ENCODE data around the gene TRMT6.

DNA sequence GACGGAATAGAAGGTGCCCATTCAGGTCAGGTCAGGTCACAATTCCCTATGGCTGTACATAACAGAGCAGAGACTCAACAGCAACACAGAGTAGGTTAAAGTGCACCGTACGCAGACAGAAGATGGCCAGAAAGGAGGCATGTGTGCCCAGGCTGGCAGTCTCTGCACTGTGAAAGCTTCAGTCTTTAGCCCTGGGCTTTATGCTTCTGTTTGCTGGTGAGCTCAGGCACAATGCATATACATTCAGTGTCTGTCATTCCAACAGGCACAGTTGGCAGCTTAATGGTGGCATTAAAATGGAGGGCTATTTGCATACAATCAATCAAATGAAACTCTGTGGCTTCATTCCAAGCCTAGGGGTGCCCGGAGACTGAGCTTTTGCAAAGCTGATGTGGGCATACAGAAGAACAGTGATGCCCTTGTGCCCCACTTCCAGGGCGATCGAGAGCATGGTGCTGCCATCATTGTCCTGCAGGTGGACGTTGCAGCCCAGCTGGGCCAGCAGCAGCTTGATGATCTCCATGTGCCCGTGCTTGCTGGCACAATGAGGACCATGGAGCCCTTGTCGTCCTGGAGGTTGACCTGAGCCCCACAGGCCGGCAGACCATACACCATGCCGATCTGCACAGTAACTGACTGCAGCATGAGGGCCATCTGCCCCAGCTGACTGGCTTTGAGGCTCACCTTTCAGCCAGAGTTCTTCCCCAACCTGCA lies 22.4 kb downstream of the TRMT6 start:
- TF ChIP-seq, protein P1, sequence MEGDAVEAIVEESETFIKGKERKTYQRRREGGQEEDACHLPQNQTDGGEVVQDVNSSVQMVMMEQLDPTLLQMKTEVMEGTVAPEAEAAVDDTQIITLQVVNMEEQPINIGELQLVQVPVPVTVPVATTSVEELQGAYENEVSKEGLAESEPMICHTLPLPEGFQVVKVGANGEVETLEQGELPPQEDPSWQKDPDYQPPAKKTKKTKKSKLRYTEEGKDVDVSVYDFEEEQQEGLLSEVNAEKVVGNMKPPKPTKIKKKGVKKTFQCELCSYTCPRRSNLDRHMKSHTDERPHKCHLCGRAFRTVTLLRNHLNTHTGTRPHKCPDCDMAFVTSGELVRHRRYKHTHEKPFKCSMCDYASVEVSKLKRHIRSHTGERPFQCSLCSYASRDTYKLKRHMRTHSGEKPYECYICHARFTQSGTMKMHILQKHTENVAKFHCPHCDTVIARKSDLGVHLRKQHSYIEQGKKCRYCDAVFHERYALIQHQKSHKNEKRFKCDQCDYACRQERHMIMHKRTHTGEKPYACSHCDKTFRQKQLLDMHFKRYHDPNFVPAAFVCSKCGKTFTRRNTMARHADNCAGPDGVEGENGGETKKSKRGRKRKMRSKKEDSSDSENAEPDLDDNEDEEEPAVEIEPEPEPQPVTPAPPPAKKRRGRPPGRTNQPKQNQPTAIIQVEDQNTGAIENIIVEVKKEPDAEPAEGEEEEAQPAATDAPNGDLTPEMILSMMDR (IDR thresholded peaks at IDR 0.05; ENCODE audit: poor library complexity), result no peak
- TF ChIP-seq EZH2 (IDR thresholded peaks at IDR 0.05; ENCODE audit: borderline replicate concordance), result no peak
